ENCODE data around the gene SGCA.

Gene SGCA

GRCh38 chr17:50201276-50201854, 35.6 kb downstream of the SGCA start, which contains the start of gene COL1A1:
TSS of gene COL1A1 (minus strand) at chr17:50201631. CDS start at chr17:50201513, 118 bp downstream.
- H3K9ac ChIP-seq (ENCODE audit: low read length): peak within 1 kb of the TSS; percentile 78
- no peaks in the 10 kb centered on the region for H3K36me3 ChIP-seq (ENCODE audit: control insufficient read depth, insufficient read depth, low read length)
- no peaks in the 10 kb centered on the region for H3K9me3 ChIP-seq (ENCODE audit: control insufficient read depth, low read length)
- peaks cover 46% of the 10 kb centered on the region for H3K27me3 ChIP-seq (ENCODE audit: control insufficient read depth, insufficient read depth, low read length)
- peak within 1 kb of the TSS; percentile 40 for H3K4me3 ChIP-seq (ENCODE audit: low read length)
- H3K4me1 ChIP-seq (ENCODE audit: control insufficient read depth, insufficient read depth, low read length): peaks cover 27% of the 10 kb centered on the region

- no peak overlapping the region for H3K4me3 ChIP-seq (ENCODE audit: low read length)
- H3K36me3 ChIP-seq (ENCODE audit: control insufficient read depth, insufficient read depth, low read length): no peaks in the 10 kb centered on the region
- H3K9ac ChIP-seq (ENCODE audit: low read length): no peak overlapping the region
- peaks cover 49% of the 10 kb centered on the region for H3K27me3 ChIP-seq (ENCODE audit: control insufficient read depth, insufficient read depth, low read length)
- H3K9me3 ChIP-seq (ENCODE audit: control insufficient read depth, low read length): no peaks in the 10 kb centered on the region
- peaks cover 24% of the 10 kb centered on the region for H3K4me1 ChIP-seq (ENCODE audit: control insufficient read depth, insufficient read depth, low read length)
Measured at GRCh38 chr17:50203086-50203485, 37.3 kb downstream of the SGCA start.

- peaks cover 49% of the 10 kb centered on the region for H3K27me3 ChIP-seq (ENCODE audit: control insufficient read depth, insufficient read depth, low read length)
- peaks cover 25% of the 10 kb centered on the region for H3K4me1 ChIP-seq (ENCODE audit: control insufficient read depth, insufficient read depth, low read length)
- H3K9me3 ChIP-seq (ENCODE audit: control insufficient read depth, low read length): no peaks in the 10 kb centered on the region
- no peak overlapping the region for H3K9ac ChIP-seq (ENCODE audit: low read length)
- no peaks in the 10 kb centered on the region for H3K36me3 ChIP-seq (ENCODE audit: control insufficient read depth, insufficient read depth, low read length)
- no peak overlapping the region for H3K4me3 ChIP-seq (ENCODE audit: low read length)
Measured at GRCh38 chr17:50203604-50204345, 38.0 kb downstream of the SGCA start.

GRCh38 chr17:50204431-50204830, 38.6 kb downstream of the SGCA start:
- H3K9me3 ChIP-seq (ENCODE audit: control insufficient read depth, low read length): no peaks in the 10 kb centered on the region
- no peak overlapping the region for H3K4me3 ChIP-seq (ENCODE audit: low read length)
- H3K36me3 ChIP-seq (ENCODE audit: control insufficient read depth, insufficient read depth, low read length): no peaks in the 10 kb centered on the region
- peaks cover 49% of the 10 kb centered on the region for H3K27me3 ChIP-seq (ENCODE audit: control insufficient read depth, insufficient read depth, low read length)
- no peak overlapping the region for H3K9ac ChIP-seq (ENCODE audit: low read length)
- peaks cover 23% of the 10 kb centered on the region for H3K4me1 ChIP-seq (ENCODE audit: control insufficient read depth, insufficient read depth, low read length)

GRCh38 chr17:50205111-50205962, 39.5 kb downstream of the SGCA start:
- H3K4me1 ChIP-seq (ENCODE audit: control insufficient read depth, insufficient read depth, low read length): peaks cover 24% of the 10 kb centered on the region
- no peaks in the 10 kb centered on the region for H3K9me3 ChIP-seq (ENCODE audit: control insufficient read depth, low read length)
- H3K4me3 ChIP-seq (ENCODE audit: low read length): no peak overlapping the region
- H3K9ac ChIP-seq (ENCODE audit: low read length): no peak overlapping the region
- no peaks in the 10 kb centered on the region for H3K36me3 ChIP-seq (ENCODE audit: control insufficient read depth, insufficient read depth, low read length)
- H3K27me3 ChIP-seq (ENCODE audit: control insufficient read depth, insufficient read depth, low read length): peaks cover 56% of the 10 kb centered on the region

- Histone ChIP-seq H3K4me3 (ENCODE audit: low read length) (no peak overlapping the region), H3K27me3 (ENCODE audit: control insufficient read depth, insufficient read depth, low read length) (peaks cover 55% of the 10 kb centered on the region), H3K36me3 (ENCODE audit: control insufficient read depth, insufficient read depth, low read length) (no peaks in the 10 kb centered on the region), H3K9me3 (ENCODE audit: control insufficient read depth, low read length) (no peaks in the 10 kb centered on the region), H3K4me1 (ENCODE audit: control insufficient read depth, insufficient read depth, low read length) (peaks cover 24% of the 10 kb centered on the region), H3K9ac (ENCODE audit: low read length) (no peak overlapping the region)
Measured at GRCh38 chr17:50205963-50206505, 40.2 kb downstream of the SGCA start.

- Histone ChIP-seq H3K9ac (ENCODE audit: low read length) (no peak overlapping the region), H3K27me3 (ENCODE audit: control insufficient read depth, insufficient read depth, low read length) (peaks cover 51% of the 10 kb centered on the region), H3K4me1 (ENCODE audit: control insufficient read depth, insufficient read depth, low read length) (peaks cover 28% of the 10 kb centered on the region), H3K36me3 (ENCODE audit: control insufficient read depth, insufficient read depth, low read length) (no peaks in the 10 kb centered on the region), H3K4me3 (ENCODE audit: low read length) (no peak overlapping the region), H3K9me3 (ENCODE audit: control insufficient read depth, low read length) (no peaks in the 10 kb centered on the region)
Measured at GRCh38 chr17:50206604-50207293, 40.9 kb downstream of the SGCA start.

- Histone ChIP-seq H3K4me1 (ENCODE audit: control insufficient read depth, insufficient read depth, low read length) (peaks cover 33% of the 10 kb centered on the region), H3K27me3 (ENCODE audit: control insufficient read depth, insufficient read depth, low read length) (peaks cover 48% of the 10 kb centered on the region), H3K9ac (ENCODE audit: low read length) (no peak overlapping the region), H3K4me3 (ENCODE audit: low read length) (no peak overlapping the region), H3K9me3 (ENCODE audit: control insufficient read depth, low read length) (no peaks in the 10 kb centered on the region), H3K36me3 (ENCODE audit: control insufficient read depth, insufficient read depth, low read length) (no peaks in the 10 kb centered on the region)
Measured at GRCh38 chr17:50207315-50207714, 41.5 kb downstream of the SGCA start.

GRCh38 chr17:50207792-50208567, 42.2 kb downstream of the SGCA start:
- no peaks in the 10 kb centered on the region for H3K36me3 ChIP-seq (ENCODE audit: control insufficient read depth, insufficient read depth, low read length)

GRCh38 chr17:50208611-50209061, 42.8 kb downstream of the SGCA start:
- H3K27me3 ChIP-seq (ENCODE audit: control insufficient read depth, insufficient read depth, low read length): peaks cover 36% of the 10 kb centered on the region
- H3K4me1 ChIP-seq (ENCODE audit: control insufficient read depth, insufficient read depth, low read length): peaks cover 36% of the 10 kb centered on the region
- H3K9me3 ChIP-seq (ENCODE audit: control insufficient read depth, low read length): no peaks in the 10 kb centered on the region
- H3K9ac ChIP-seq (ENCODE audit: low read length): no peak overlapping the region
- H3K4me3 ChIP-seq (ENCODE audit: low read length): no peak overlapping the region
- H3K36me3 ChIP-seq (ENCODE audit: control insufficient read depth, insufficient read depth, low read length): no peaks in the 10 kb centered on the region

More at GRCh38 chr17:50207792-50208567, 42.2 kb downstream of the SGCA start:
- no peak overlapping the region for H3K4me3 ChIP-seq (ENCODE audit: low read length)
- H3K27me3 ChIP-seq (ENCODE audit: control insufficient read depth, insufficient read depth, low read length): peaks cover 42% of the 10 kb centered on the region
- H3K9ac ChIP-seq (ENCODE audit: low read length): no peak overlapping the region
- peaks cover 36% of the 10 kb centered on the region for H3K4me1 ChIP-seq (ENCODE audit: control insufficient read depth, insufficient read depth, low read length)
- H3K9me3 ChIP-seq (ENCODE audit: control insufficient read depth, low read length): no peaks in the 10 kb centered on the region

- H3K4me1 ChIP-seq (ENCODE audit: control insufficient read depth, insufficient read depth, low read length): peaks cover 36% of the 10 kb centered on the region
- no peak overlapping the region for H3K9ac ChIP-seq (ENCODE audit: low read length)
- no peaks in the 10 kb centered on the region for H3K9me3 ChIP-seq (ENCODE audit: control insufficient read depth, low read length)
- H3K4me3 ChIP-seq (ENCODE audit: low read length): no peak overlapping the region
- peaks cover 34% of the 10 kb centered on the region for H3K27me3 ChIP-seq (ENCODE audit: control insufficient read depth, insufficient read depth, low read length)
- H3K36me3 ChIP-seq (ENCODE audit: control insufficient read depth, insufficient read depth, low read length): no peaks in the 10 kb centered on the region
Measured at GRCh38 chr17:50209133-50209471, 43.3 kb downstream of the SGCA start.
